HG03103 (cell line): ENCODE results near the gene VAC14.
"Not testable (repeated sequence)": the region's sequence is repeated elsewhere in the genome, so short reads cannot be mapped to it uniquely, and the experiment has no call there.

Source experiments
- ATAC-seq: cut with Tn5 transposase; IDR thresholded peaks from one replicate; pipeline ENCODE4 v1.9.1; 2021; ENCODE audit warnings: low read depth; ENCODE audit not compliant: unreplicated experiment

The VAC14 gene

GRCh38 chr16:70670938-70671337, 130.0 kb downstream of the VAC14 start:
- ATAC-seq = not testable (repeated sequence)

- ATAC-seq = no peak
Measured at GRCh38 chr16:70670175-70670574, 130.8 kb downstream of the VAC14 start.

- ATAC-seq = no peak
Measured at GRCh38 chr16:70665806-70666735, 134.9 kb downstream of the VAC14 start.

GRCh38 chr16:70665113-70665694, 135.8 kb downstream of the VAC14 start:
- ATAC-seq = no peak

GRCh38 chr16:70664325-70665112, 136.4 kb downstream of the VAC14 start:
- no peak for ATAC-seq

GRCh38 chr16:70663524-70664324, 137.2 kb downstream of the VAC14 start:
- no peak for ATAC-seq

- no peak for ATAC-seq
Measured at GRCh38 chr16:70662991-70663523, 137.9 kb downstream of the VAC14 start.

- no peak for ATAC-seq
Measured at GRCh38 chr16:70661918-70662641, 138.9 kb downstream of the VAC14 start.

GRCh38 chr16:70661534-70661917, 139.4 kb downstream of the VAC14 start:
- ATAC-seq = no peak

- ATAC-seq = no peak
Measured at GRCh38 chr16:70660672-70661350, 140.1 kb downstream of the VAC14 start.

- ATAC-seq = no peak
Measured at GRCh38 chr16:70659953-70660671, 140.8 kb downstream of the VAC14 start.

GRCh38 chr16:70659546-70659945, 141.4 kb downstream of the VAC14 start:
- no peak for ATAC-seq

- no peak for ATAC-seq
Measured at GRCh38 chr16:70658921-70659320, 142.0 kb downstream of the VAC14 start.

- ATAC-seq = no peak
Measured at GRCh38 chr16:70657956-70658355, 143.0 kb downstream of the VAC14 start.

- ATAC-seq = no peak
Measured at GRCh38 chr16:70656712-70657263, 144.2 kb downstream of the VAC14 start.

GRCh38 chr16:70656065-70656711, 144.8 kb downstream of the VAC14 start:
- no peak for ATAC-seq
